Panc1 (cell line): Measurements from ENCODE around the gene RILP. TPM values are rescaled to one million over a fixed set of nuclear protein-coding genes. Genes with fewer than 3 reads are reported as not detected.
"Not testable (repeated sequence)": the region's sequence is repeated elsewhere in the genome, so short reads cannot be mapped to it uniquely, and the experiment has no call there.

Source experiments
- ATAC-seq: fragments of 200-7000 bp; cut with Tn5 transposase; 2 replicates; pipeline ENCODE4 v1.9.1; 2020; ENCODE audit warnings: mild to moderate bottlenecking, moderate library complexity
- BruUV-seq: library from RNA; stranded (reverse); fragments of 400-500 nt; replicated peaks from 2 replicates; lab custom pipeline; 2021; lab: Mats Ljungman, UMichigan
- CTCF ChIA-PET: fragments of 300-600 bp; sonication (Branson Sonifier 250); formaldehyde crosslinking; loops from one replicate; lab custom pipeline; 2022; ENCODE audit warnings: antibody characterized with exemption; lab: Charles Lee
- POLR2A ChIA-PET: fragments of 300-600 bp; sonication (Branson Sonifier 250); formaldehyde crosslinking; loops from one replicate; lab custom pipeline; 2022; ENCODE audit warnings: antibody characterized with exemption; lab: Charles Lee
- DNase-seq: peaks from one replicate; pipeline ENCODE4 v3.0.0-alpha.2; 2010; ENCODE audit warnings: low read depth, low spot score
- H3K27ac ChIP-seq: 2 replicates; pipeline ENCODE4 v1.5.1; 2011; ENCODE audit warnings: mild to moderate bottlenecking, low read length, inconsistent platforms
- H3K27me3 ChIP-seq: fragments of 200-500 bp; sonication (Bioruptor generic); 2 replicates; pipeline ENCODE4 v1.6.0; 2014; ENCODE audit warnings: low read length, inconsistent platforms; ENCODE audit not compliant: control insufficient read depth, insufficient read depth
- H3K36me3 ChIP-seq: fragments of 200-500 bp; sonication (Bioruptor generic); 2 replicates; pipeline ENCODE4 v1.5.1; 2014; ENCODE audit warnings: inconsistent platforms, mild to moderate bottlenecking, low read length, moderate library complexity; ENCODE audit not compliant: control insufficient read depth, insufficient read depth
- H3K4me1 ChIP-seq: 2 replicates; pipeline ENCODE4 v1.5.1; 2011; ENCODE audit warnings: inconsistent platforms, mild to moderate bottlenecking, low read length, moderate library complexity; ENCODE audit not compliant: control insufficient read depth, insufficient read depth
- H3K4me3 ChIP-seq, 2 experiments: 2 replicates each; pipeline ENCODE4 v1.5.1; 2011 to 2012; ENCODE audit warnings: low read depth in 2 of 2, low read length in 2 of 2, mild to moderate bottlenecking in 2 of 2, inconsistent platforms in 1 of 2, moderate library complexity in 1 of 2
- H3K9me3 ChIP-seq: fragments of 200-500 bp; sonication (Bioruptor generic); 2 replicates; pipeline ENCODE4 v1.5.1; 2014; ENCODE audit warnings: low read depth, mild to moderate bottlenecking, inconsistent platforms, low read length, moderate library complexity; ENCODE audit not compliant: control insufficient read depth, insufficient read depth
- CTCF ChIP-seq: fragments of 450-650 bp; IDR thresholded peaks from 2 replicates; pipeline ENCODE4 v1.5.1; 2017; ENCODE audit warnings: mild to moderate bottlenecking
- POLR2AphosphoS5 ChIP-seq: IDR thresholded peaks from 2 replicates; pipeline ENCODE4 v1.6.1; 2012; ENCODE audit warnings: mild to moderate bottlenecking, low read depth, low read length, moderate library complexity
- REST ChIP-seq, 2 experiments: IDR thresholded peaks; 2 replicates each; pipeline ENCODE4 v1.6.1; 2011 to 2012; ENCODE audit warnings: low read depth in 2 of 2, control low read depth in 1 of 2, low read length in 1 of 2, mild to moderate bottlenecking in 1 of 2, moderate library complexity in 1 of 2; ENCODE audit not compliant: insufficient read depth in 1 of 2
- SIN3A ChIP-seq: IDR thresholded peaks from 2 replicates; pipeline ENCODE4 v1.6.1; 2012; ENCODE audit warnings: low read depth, mild to moderate bottlenecking, low read length, moderate library complexity, borderline replicate concordance; ENCODE audit not compliant: insufficient read depth
- TCF7L2 ChIP-seq: IDR thresholded peaks from 2 replicates; pipeline ENCODE4 v1.6.1; 2011; ENCODE audit warnings: mild to moderate bottlenecking, low read depth, low read length, inconsistent platforms
- in situ Hi-C: cut with HindIII; loops from 2 replicates; pipeline ENCODE4 v1.10.0; 2016; ENCODE audit warnings: low sequenced_read_pairs, low pct_unique_long_range_greater_than_20kb
- intact Hi-C: fragments of 100-400 bp; cut with micrococcal nuclease; formaldehyde crosslinking; loops from one replicate; pipeline ENCODE4 v1.10.0; 2022; ENCODE audit not compliant: unreplicated experiment
- total RNA-seq: library from RNA; stranded (reverse); gene quantifications from one replicate; pipeline ENCODE4 v1.2.1, GENCODE V29; 2021; ENCODE audit not compliant: unreplicated experiment

Gene RILP
- total RNA-seq, 1 experiment from 2014 or later: 20.8 TPM

- Histone ChIP-seq H3K4me1 (no peaks in the 10 kb centered on the region), H3K27me3 (no peaks in the 10 kb centered on the region), H3K9me3 (no peaks in the 10 kb centered on the region), H3K27ac (no peak overlapping the region), H3K4me3 (no peak overlapping the region), H3K36me3 (peaks cover 40% of the 10 kb centered on the region)
- DNase-seq (no peak), ATAC-seq (no peak)
- ChIA-PET CTCF (interaction anchor here (0.6 kb wide), 1 partner anchor 9 kb away, joined by 5 read pairs; no protein-coding TSS in a partner anchor), POLR2A (interaction anchor here (0.5 kb wide), 1 partner anchor 25 kb away, joined by 5 read pairs; no protein-coding TSS in a partner anchor)
- in situ Hi-C loops: no loop called here
- intact Hi-C loops: no loop called here
- BruUV-seq: no TSS peak
- no peak for TF ChIP-seq CTCF
- TF ChIP-seq TCF7L2: no peak
- TF ChIP-seq SIN3A: no peak
- TF ChIP-seq POLR2AphosphoS5: no peak
- no peak for TF ChIP-seq REST (IDR thresholded peaks at IDR 0.05; ENCODE audit: insufficient read depth in 1 of 2, low read depth in 2 of 2, low read length in 1 of 2)
These were observed 8.4 kb upstream of the RILP start for GRCh38 chr17:1658100-1658499.

GRCh38 chr17:1653735-1654134 lies 4.1 kb upstream of the RILP start:
- DNase-seq (no peak), ATAC-seq (no peak)
- ChIA-PET CTCF (no interaction called here), POLR2A (no interaction called here)
- in situ Hi-C loops (no loop called here), intact Hi-C loops (no loop called here)
- peaks cover 15% of the 10 kb centered on the region for H3K36me3 ChIP-seq
- TF ChIP-seq TCF7L2: no peak
- TF ChIP-seq SIN3A: no peak
- TF ChIP-seq REST (IDR thresholded peaks at IDR 0.05; ENCODE audit: insufficient read depth in 1 of 2, low read depth in 2 of 2, low read length in 1 of 2): no peak
- TF ChIP-seq CTCF: no peak
- no peak for TF ChIP-seq POLR2AphosphoS5
- BruUV-seq: no TSS peak
- H3K4me3 ChIP-seq: no peak overlapping the region
- peaks cover 17% of the 10 kb centered on the region for H3K4me1 ChIP-seq
- no peak overlapping the region for H3K27ac ChIP-seq
- no peaks in the 10 kb centered on the region for H3K9me3 ChIP-seq
- H3K27me3 ChIP-seq: no peaks in the 10 kb centered on the region

- BruUV-seq, ATAC-seq, POLR2A ChIA-PET, H3K36me3 ChIP-seq, H3K27ac ChIP-seq, intact Hi-C loops, DNase-seq, CTCF ChIA-PET, H3K4me3 ChIP-seq, H3K27me3 ChIP-seq, in situ Hi-C loops, H3K9me3 ChIP-seq: not testable (repeated sequence)
- H3K4me1 ChIP-seq: peaks cover 17% of the 10 kb centered on the region
These were observed 3.1 kb upstream of the RILP start for GRCh38 chr17:1652794-1653193.
